ENCODE results near the gene PTPN3. TPM values are rescaled to one million over a fixed set of nuclear protein-coding genes. Genes with fewer than 3 reads are reported as not detected.

The PTPN3 gene
- total RNA-seq, 1 experiment from 2014 or later: 4.8 TPM

GRCh38 chr9:109497226-109498153, 617 bp downstream of the PTPN3 start:
- Histone ChIP-seq H3K4me1 (replicated peaks) (peaks cover 25% of the 10 kb centered on the region), H3K36me3 (no peaks in the 10 kb centered on the region), H3K9me3 (replicated peaks) (no peaks in the 10 kb centered on the region), H3K27ac (no peak overlapping the region), H3K4me3 (peak overlapping the region; percentile 52), H3K27me3 (replicated peaks) (peaks cover 5% of the 10 kb centered on the region; the same call in 1 of the 2 replicates)
- DNase-seq (ENCODE audit: low read depth in 1 of 2, low spot score in 2 of 2): peak in 1 of 2 experiments; percentile 25

- Histone ChIP-seq H3K27ac (no peak overlapping the region), H3K36me3 (no peaks in the 10 kb centered on the region), H3K9me3 (replicated peaks) (no peaks in the 10 kb centered on the region), H3K27me3 (replicated peaks) (peaks cover 5% of the 10 kb centered on the region; the same call in 1 of the 2 replicates), H3K4me1 (replicated peaks) (peaks cover 25% of the 10 kb centered on the region), H3K4me3 (no peak overlapping the region; the same call in 1 of the 2 replicates)
- DNase-seq (ENCODE audit: low read depth in 1 of 2, low spot score in 2 of 2): no peak
These were observed 1.3 kb downstream of the PTPN3 start for GRCh38 chr9:109496841-109497225.

GRCh38 chr9:109496218-109496617, 1.9 kb downstream of the PTPN3 start:
- Histone ChIP-seq H3K4me1 (replicated peaks) (peaks cover 25% of the 10 kb centered on the region), H3K27me3 (replicated peaks) (peaks cover 5% of the 10 kb centered on the region; the same call in 1 of the 2 replicates), H3K36me3 (no peaks in the 10 kb centered on the region), H3K27ac (no peak overlapping the region), H3K9me3 (replicated peaks) (no peaks in the 10 kb centered on the region), H3K4me3 (no peak overlapping the region)
- DNase-seq (ENCODE audit: low read depth in 1 of 2, low spot score in 2 of 2): no peak

GRCh38 chr9:109493648-109494047, 4.5 kb downstream of the PTPN3 start:
- Histone ChIP-seq H3K36me3 (no peaks in the 10 kb centered on the region), H3K27ac (no peak overlapping the region), H3K4me1 (replicated peaks) (peaks cover 12% of the 10 kb centered on the region), H3K4me3 (no peak overlapping the region), H3K27me3 (replicated peaks) (no peaks in the 10 kb centered on the region; the same call in 1 of the 2 replicates), H3K9me3 (replicated peaks) (no peaks in the 10 kb centered on the region)
- DNase-seq (ENCODE audit: low read depth in 1 of 2, low spot score in 2 of 2): no peak

- no peaks in the 10 kb centered on the region for H3K36me3 ChIP-seq
- H3K27me3 ChIP-seq (replicated peaks): no peaks in the 10 kb centered on the region
These were observed 6.5 kb downstream of the PTPN3 start for GRCh38 chr9:109491590-109491989.

GRCh38 chr9:109488791-109489492, 9.2 kb downstream of the PTPN3 start:
- DNase-seq (ENCODE audit: low read depth in 1 of 2, low spot score in 2 of 2): no peak
- Histone ChIP-seq H3K9me3 (replicated peaks) (no peaks in the 10 kb centered on the region), H3K27me3 (replicated peaks) (no peaks in the 10 kb centered on the region), H3K27ac (no peak overlapping the region), H3K4me1 (replicated peaks) (no peaks in the 10 kb centered on the region), H3K4me3 (no peak overlapping the region), H3K36me3 (no peaks in the 10 kb centered on the region)

More at GRCh38 chr9:109491590-109491989, 6.5 kb downstream of the PTPN3 start:
- Histone ChIP-seq H3K9me3 (replicated peaks) (no peaks in the 10 kb centered on the region), H3K4me1 (replicated peaks) (no peaks in the 10 kb centered on the region), H3K27ac (no peak overlapping the region), H3K4me3 (no peak overlapping the region)
- no peak for DNase-seq (ENCODE audit: low read depth in 1 of 2, low spot score in 2 of 2)

GRCh38 chr9:109488351-109488750, 9.8 kb downstream of the PTPN3 start:
- Histone ChIP-seq H3K4me3 (no peak overlapping the region), H3K27me3 (replicated peaks) (no peaks in the 10 kb centered on the region), H3K4me1 (replicated peaks) (no peaks in the 10 kb centered on the region), H3K9me3 (replicated peaks) (no peaks in the 10 kb centered on the region), H3K36me3 (no peaks in the 10 kb centered on the region), H3K27ac (no peak overlapping the region)
- no peak for DNase-seq (ENCODE audit: low read depth in 1 of 2, low spot score in 2 of 2)

- DNase-seq (ENCODE audit: low read depth in 1 of 2, low spot score in 2 of 2): no peak
These were observed 10.9 kb downstream of the PTPN3 start for GRCh38 chr9:109487247-109487646.

GRCh38 chr9:109483744-109484429, 14.2 kb downstream of the PTPN3 start:
- Histone ChIP-seq H3K4me3 (no peak overlapping the region), H3K9me3 (replicated peaks) (no peaks in the 10 kb centered on the region), H3K4me1 (replicated peaks) (no peaks in the 10 kb centered on the region), H3K36me3 (no peaks in the 10 kb centered on the region), H3K27ac (no peak overlapping the region), H3K27me3 (replicated peaks) (no peaks in the 10 kb centered on the region)
- DNase-seq (ENCODE audit: low read depth in 1 of 2, low spot score in 2 of 2): no peak

More at GRCh38 chr9:109487247-109487646, 10.9 kb downstream of the PTPN3 start:
- H3K36me3 ChIP-seq: no peaks in the 10 kb centered on the region
- no peak overlapping the region for H3K27ac ChIP-seq
- no peak overlapping the region for H3K4me3 ChIP-seq
- no peaks in the 10 kb centered on the region for H3K9me3 ChIP-seq (replicated peaks)
- no peaks in the 10 kb centered on the region for H3K4me1 ChIP-seq (replicated peaks)
- no peaks in the 10 kb centered on the region for H3K27me3 ChIP-seq (replicated peaks)

GRCh38 chr9:109482391-109482916, 15.7 kb downstream of the PTPN3 start:
- Histone ChIP-seq H3K9me3 (replicated peaks) (no peaks in the 10 kb centered on the region), H3K27me3 (replicated peaks) (no peaks in the 10 kb centered on the region), H3K36me3 (no peaks in the 10 kb centered on the region), H3K4me1 (replicated peaks) (no peaks in the 10 kb centered on the region), H3K4me3 (no peak overlapping the region), H3K27ac (no peak overlapping the region)
- DNase-seq (ENCODE audit: low read depth in 1 of 2, low spot score in 2 of 2): no peak

GRCh38 chr9:109481856-109482255, 16.3 kb downstream of the PTPN3 start:
- no peaks in the 10 kb centered on the region for H3K27me3 ChIP-seq (replicated peaks)
- no peak overlapping the region for H3K27ac ChIP-seq
- H3K9me3 ChIP-seq (replicated peaks): no peaks in the 10 kb centered on the region
- H3K4me1 ChIP-seq (replicated peaks): no peaks in the 10 kb centered on the region
- no peak for DNase-seq (ENCODE audit: low read depth in 1 of 2, low spot score in 2 of 2)
- H3K4me3 ChIP-seq: no peak overlapping the region
- no peaks in the 10 kb centered on the region for H3K36me3 ChIP-seq

GRCh38 chr9:109479822-109480221, 18.3 kb downstream of the PTPN3 start:
- H3K9me3 ChIP-seq (replicated peaks): no peaks in the 10 kb centered on the region
- no peaks in the 10 kb centered on the region for H3K36me3 ChIP-seq
- no peaks in the 10 kb centered on the region for H3K4me1 ChIP-seq (replicated peaks)
- no peaks in the 10 kb centered on the region for H3K27me3 ChIP-seq (replicated peaks)
- no peak overlapping the region for H3K4me3 ChIP-seq
- no peak overlapping the region for H3K27ac ChIP-seq
- no peak for DNase-seq (ENCODE audit: low read depth in 1 of 2, low spot score in 2 of 2)

- Histone ChIP-seq H3K4me3 (no peak overlapping the region), H3K36me3 (no peaks in the 10 kb centered on the region), H3K27ac (no peak overlapping the region), H3K27me3 (replicated peaks) (no peaks in the 10 kb centered on the region), H3K9me3 (replicated peaks) (no peaks in the 10 kb centered on the region), H3K4me1 (replicated peaks) (no peaks in the 10 kb centered on the region)
- no peak for DNase-seq (ENCODE audit: low read depth in 1 of 2, low spot score in 2 of 2)
These were observed 19.3 kb downstream of the PTPN3 start for GRCh38 chr9:109478665-109479380.
